HG02885 (cell line): ENCODE results near the gene KBTBD4.
A peak's percentile ranks its signal among the peaks of the same experiment; 100 is the strongest.

Source experiments
- ATAC-seq: cut with Tn5 transposase; IDR thresholded peaks from one replicate; pipeline ENCODE4 v1.9.1; 2021; ENCODE audit warnings: mild to moderate bottlenecking; ENCODE audit not compliant: unreplicated experiment, poor library complexity

Gene KBTBD4

GRCh38 chr11:47578524-47579494, at the start of gene KBTBD4, which contains the start of gene NDUFS3:
TSS of gene KBTBD4 (minus strand) at chr11:47578970. CDS start at chr11:47578951, 19 bp downstream.
TSS of gene NDUFS3 (plus strand) at chr11:47579074. CDS start at chr11:47579092, 18 bp downstream.
- ATAC-seq = peak; percentile 94

- no peak for ATAC-seq
These were observed 49.3 kb upstream of the KBTBD4 start for GRCh38 chr11:47628026-47628425.

GRCh38 chr11:47626234-47626633, 47.5 kb upstream of the KBTBD4 start:
- no peak for ATAC-seq

GRCh38 chr11:47620836-47621378, 42.1 kb upstream of the KBTBD4 start:
- ATAC-seq = no peak

GRCh38 chr11:47617417-47617809, 38.6 kb upstream of the KBTBD4 start:
- ATAC-seq = no peak

- ATAC-seq = no peak
These were observed 38.1 kb upstream of the KBTBD4 start for GRCh38 chr11:47616726-47617416.

- no peak for ATAC-seq
These were observed 36.5 kb upstream of the KBTBD4 start for GRCh38 chr11:47615249-47615648.

GRCh38 chr11:47611348-47611794, 32.6 kb upstream of the KBTBD4 start:
- peak; percentile 91 for ATAC-seq

- no peak for ATAC-seq
These were observed 30.9 kb upstream of the KBTBD4 start for GRCh38 chr11:47609675-47610074.

DNA sequence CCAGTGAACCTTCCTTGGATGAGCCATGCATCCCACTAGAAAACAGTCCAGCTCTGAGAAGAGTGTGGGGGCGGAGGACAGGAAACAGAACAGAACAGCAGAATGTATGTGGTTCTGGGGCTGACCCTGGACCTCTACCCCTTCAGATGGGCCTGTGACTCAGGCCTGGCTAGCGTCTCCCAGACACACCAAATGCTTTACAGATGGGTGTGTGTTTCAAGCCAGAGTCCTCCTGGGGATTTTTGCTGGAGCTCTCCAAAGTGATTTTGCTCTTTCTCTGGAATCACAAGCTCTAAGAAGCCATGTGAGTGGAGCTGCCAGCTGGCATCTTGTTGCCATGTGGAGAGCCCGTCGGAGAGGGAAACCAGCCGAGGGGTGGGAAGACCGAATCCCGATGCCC, 28.6 kb upstream of the KBTBD4 start:
- no peak for ATAC-seq

- no peak for ATAC-seq
These were observed 28.0 kb upstream of the KBTBD4 start for GRCh38 chr11:47606731-47607130.

GRCh38 chr11:47605921-47606320, 27.2 kb upstream of the KBTBD4 start:
- no peak for ATAC-seq

- ATAC-seq = no peak
These were observed 24.5 kb upstream of the KBTBD4 start for GRCh38 chr11:47603295-47603694.

GRCh38 chr11:47599902-47600301, 21.1 kb upstream of the KBTBD4 start:
- ATAC-seq = no peak

GRCh38 chr11:47595967-47596366, 17.2 kb upstream of the KBTBD4 start:
- no peak for ATAC-seq

- no peak for ATAC-seq
These were observed 16.3 kb upstream of the KBTBD4 start for GRCh38 chr11:47595029-47595428.

GRCh38 chr11:47593934-47594855, 15.4 kb upstream of the KBTBD4 start, which contains the start of gene C1QTNF4:
TSS of gene C1QTNF4 (minus strand) at chr11:47594411. CDS start at chr11:47590810, 3,601 bp downstream.
- ATAC-seq = no peak

DNA sequence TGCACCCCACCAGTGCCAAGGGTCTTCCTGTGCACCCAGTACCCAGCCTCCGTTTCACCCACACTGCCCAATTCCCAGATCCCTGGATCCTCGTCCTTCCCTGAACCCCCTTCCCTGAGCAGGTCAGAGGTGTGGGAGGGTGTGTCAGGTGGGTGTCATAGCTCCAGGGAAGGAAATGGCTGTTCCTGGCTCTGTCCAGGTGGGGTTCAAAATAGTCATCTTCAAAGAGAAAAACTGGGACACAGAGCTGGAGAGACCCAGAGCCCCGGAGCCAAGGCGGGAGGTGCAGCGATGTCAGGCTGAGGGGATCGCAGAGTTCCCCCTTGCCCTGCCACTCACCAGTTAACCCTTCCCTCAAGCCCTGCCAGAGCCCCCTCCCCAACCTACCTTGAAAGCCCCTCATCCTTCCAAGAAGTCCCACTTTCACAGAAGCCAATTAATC, 14.7 kb upstream of the KBTBD4 start:
- ATAC-seq = no peak

DNA sequence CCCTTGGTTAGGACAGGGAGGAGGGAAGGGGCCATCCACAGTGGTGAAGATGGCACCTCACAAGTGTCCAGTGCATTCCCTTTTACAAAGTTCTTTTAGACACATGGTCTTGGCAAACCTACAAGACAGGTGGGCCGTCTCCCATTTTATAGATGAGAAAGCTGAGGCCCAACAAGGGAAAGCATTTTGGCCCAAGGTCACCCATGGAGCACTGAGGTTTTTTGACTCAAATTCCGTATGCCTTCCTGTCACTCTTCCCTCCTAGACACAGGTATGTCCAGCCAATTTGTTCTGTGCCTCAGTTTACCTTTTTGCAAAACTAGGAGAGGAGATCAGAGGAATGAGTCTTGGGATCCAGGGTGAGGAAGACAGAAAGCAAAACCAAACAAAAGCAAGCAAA, 14.2 kb upstream of the KBTBD4 start:
- no peak for ATAC-seq

DNA sequence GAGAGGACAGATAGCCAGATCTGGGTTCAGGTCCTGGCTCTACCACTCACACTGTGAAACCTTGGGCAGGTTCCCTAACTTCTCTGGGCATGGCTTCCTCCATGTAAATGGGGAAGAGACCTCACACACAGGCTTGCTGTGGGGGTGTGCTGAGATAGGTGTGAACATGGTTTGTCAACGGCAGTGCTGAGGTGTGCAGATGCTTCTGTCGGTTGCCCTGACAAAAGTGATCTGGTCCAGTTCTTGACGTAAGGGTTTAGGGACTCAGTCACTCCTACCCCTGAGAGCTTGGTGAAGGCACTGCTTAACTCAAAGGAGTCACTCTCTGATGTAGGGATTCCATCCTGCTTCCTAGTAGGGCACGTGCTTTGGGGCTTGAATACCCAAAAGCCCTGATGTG, 13.5 kb upstream of the KBTBD4 start:
- ATAC-seq = no peak
